Spleen (tissue), 7 donors: ENCODE data around the gene PACS1.

Experiments
- POLR2A ChIP-seq, 3 donors: fragments of 450-650 bp; IDR thresholded peaks; one replicate each; pipeline ENCODE4 v1.5.1; 2017; ENCODE audit warnings: antibody characterized with exemption in 3 of 3, mild to moderate bottlenecking in 1 of 3
- POLR2AphosphoS5 ChIP-seq, 3 donors: sonication (generic); formaldehyde crosslinking; IDR thresholded peaks; one replicate each; pipeline ENCODE4 v1.5.1; 2017; ENCODE audit warnings: antibody characterized with exemption in 3 of 3
- TF ChIP-seq, protein P1 (sequence below), 11 experiments: fragments of 200-600 bp in 7 of 11; fragments of 450-650 bp in 4 of 11; sonication (generic) in 4 of 11; IDR thresholded peaks in 8 of 11; conservative IDR thresholded peaks in 3 of 11; 1 replicate in 7 of 11; 2 replicates in 4 of 11; pipeline versions ENCODE4 v1.4.0 to v1.8.0; 2016 to 2021; ENCODE audit warnings: antibody characterized with exemption in 11 of 11, inconsistent platforms in 4 of 11, mild to moderate bottlenecking in 1 of 11
- donor health status: DM: no; HTN: no; CAD: no; lungs with moderate emphysema.
- donor health status: DM: no; HTN: no; CAD: no.
- donor health status: DM: no; HTN: no; CAD: no.

DNA sequence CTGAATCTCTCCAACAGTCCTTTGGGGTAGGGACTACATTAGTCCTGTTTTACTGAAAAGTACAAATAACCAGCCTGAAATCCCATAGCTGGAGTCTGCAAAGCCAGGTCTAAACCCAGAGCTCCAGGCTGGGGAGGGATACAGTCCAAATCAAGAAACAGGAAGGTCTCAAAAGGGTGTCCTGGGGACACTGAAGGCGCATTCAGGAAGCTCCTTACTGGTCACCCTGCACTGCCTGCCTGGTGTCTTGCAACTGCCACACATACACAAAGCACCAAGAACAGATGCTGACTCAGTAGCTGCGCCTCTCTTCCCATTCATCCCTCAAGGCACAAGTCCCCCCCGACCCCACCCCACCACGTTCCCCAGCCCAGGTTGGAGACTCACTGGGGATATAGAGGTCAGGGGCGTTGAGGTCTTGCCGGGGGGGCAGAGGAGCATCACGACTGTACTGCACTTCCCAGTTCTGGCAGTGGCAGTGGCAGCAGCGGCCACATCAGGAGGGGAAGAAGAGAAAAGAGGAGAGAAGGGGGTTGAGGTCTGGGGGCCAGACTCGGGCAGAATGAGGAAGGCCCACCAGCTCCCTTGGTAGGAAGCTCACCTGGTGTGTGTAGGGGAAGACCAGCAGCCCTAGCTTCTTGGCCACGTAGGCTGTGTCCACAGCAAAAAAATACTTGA is 217.3 kb downstream of the PACS1 start:
- TF ChIP-seq POLR2A (IDR thresholded peaks at IDR 0.05): no peak
- TF ChIP-seq, protein P1, sequence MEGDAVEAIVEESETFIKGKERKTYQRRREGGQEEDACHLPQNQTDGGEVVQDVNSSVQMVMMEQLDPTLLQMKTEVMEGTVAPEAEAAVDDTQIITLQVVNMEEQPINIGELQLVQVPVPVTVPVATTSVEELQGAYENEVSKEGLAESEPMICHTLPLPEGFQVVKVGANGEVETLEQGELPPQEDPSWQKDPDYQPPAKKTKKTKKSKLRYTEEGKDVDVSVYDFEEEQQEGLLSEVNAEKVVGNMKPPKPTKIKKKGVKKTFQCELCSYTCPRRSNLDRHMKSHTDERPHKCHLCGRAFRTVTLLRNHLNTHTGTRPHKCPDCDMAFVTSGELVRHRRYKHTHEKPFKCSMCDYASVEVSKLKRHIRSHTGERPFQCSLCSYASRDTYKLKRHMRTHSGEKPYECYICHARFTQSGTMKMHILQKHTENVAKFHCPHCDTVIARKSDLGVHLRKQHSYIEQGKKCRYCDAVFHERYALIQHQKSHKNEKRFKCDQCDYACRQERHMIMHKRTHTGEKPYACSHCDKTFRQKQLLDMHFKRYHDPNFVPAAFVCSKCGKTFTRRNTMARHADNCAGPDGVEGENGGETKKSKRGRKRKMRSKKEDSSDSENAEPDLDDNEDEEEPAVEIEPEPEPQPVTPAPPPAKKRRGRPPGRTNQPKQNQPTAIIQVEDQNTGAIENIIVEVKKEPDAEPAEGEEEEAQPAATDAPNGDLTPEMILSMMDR (IDR thresholded peaks at IDR 0.05 in 8 of 11, conservative IDR thresholded peaks at IDR 0.05 in 3 of 11): no peak
- TF ChIP-seq POLR2AphosphoS5 (IDR thresholded peaks at IDR 0.05): no peak
